ENCODE measurements around the gene MIB2. TPM values are rescaled to one million over a fixed set of nuclear protein-coding genes. Genes with fewer than 3 reads are reported as not detected.

Gene MIB2
- polyA plus RNA-seq, 1 of the 3 experiments (the other 2 are of a cell fraction): 45.4 TPM

- CTCF ChIA-PET: interaction anchor here (1.0 to 1.5 kb wide), 2 partner anchors 10 to 53 kb away, joined by 3 read pairs; no protein-coding TSS in a partner anchor
- TF ChIP-seq EZH2phosphoT487 (IDR thresholded peaks at IDR 0.05; ENCODE audit: borderline replicate concordance, low read depth) (no peak), TAF1 (IDR thresholded peaks at IDR 0.05; ENCODE audit: borderline replicate concordance, low read depth, low read length) (no peak), TEAD4 (IDR thresholded peaks at IDR 0.05; ENCODE audit: borderline replicate concordance, insufficient read depth) (no peak), JUND (IDR thresholded peaks at IDR 0.05) (no peak), FOSL2 (IDR thresholded peaks at IDR 0.05; ENCODE audit: borderline replicate concordance, low read depth) (no peak), RFX5 (IDR thresholded peaks at IDR 0.05; ENCODE audit: low read length) (no peak), MAX (IDR thresholded peaks at IDR 0.05; ENCODE audit: low read depth) (no peak), YY1 (IDR thresholded peaks at IDR 0.05; ENCODE audit: low read depth) (no peak), GATA2 (CRISPR knock-in tag; IDR thresholded peaks at IDR 0.05) (no peak), POLR2AphosphoS5 (IDR thresholded peaks at IDR 0.05; ENCODE audit: low read depth, low read length) (no peak)
- TF ChIP-seq, protein P1, sequence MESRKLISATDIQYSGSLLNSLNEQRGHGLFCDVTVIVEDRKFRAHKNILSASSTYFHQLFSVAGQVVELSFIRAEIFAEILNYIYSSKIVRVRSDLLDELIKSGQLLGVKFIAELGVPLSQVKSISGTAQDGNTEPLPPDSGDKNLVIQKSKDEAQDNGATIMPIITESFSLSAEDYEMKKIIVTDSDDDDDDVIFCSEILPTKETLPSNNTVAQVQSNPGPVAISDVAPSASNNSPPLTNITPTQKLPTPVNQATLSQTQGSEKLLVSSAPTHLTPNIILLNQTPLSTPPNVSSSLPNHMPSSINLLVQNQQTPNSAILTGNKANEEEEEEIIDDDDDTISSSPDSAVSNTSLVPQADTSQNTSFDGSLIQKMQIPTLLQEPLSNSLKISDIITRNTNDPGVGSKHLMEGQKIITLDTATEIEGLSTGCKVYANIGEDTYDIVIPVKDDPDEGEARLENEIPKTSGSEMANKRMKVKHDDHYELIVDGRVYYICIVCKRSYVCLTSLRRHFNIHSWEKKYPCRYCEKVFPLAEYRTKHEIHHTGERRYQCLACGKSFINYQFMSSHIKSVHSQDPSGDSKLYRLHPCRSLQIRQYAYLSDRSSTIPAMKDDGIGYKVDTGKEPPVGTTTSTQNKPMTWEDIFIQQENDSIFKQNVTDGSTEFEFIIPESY (IDR thresholded peaks at IDR 0.05; ENCODE audit: borderline replicate concordance, low read depth): no peak
- TF ChIP-seq, protein P2, sequence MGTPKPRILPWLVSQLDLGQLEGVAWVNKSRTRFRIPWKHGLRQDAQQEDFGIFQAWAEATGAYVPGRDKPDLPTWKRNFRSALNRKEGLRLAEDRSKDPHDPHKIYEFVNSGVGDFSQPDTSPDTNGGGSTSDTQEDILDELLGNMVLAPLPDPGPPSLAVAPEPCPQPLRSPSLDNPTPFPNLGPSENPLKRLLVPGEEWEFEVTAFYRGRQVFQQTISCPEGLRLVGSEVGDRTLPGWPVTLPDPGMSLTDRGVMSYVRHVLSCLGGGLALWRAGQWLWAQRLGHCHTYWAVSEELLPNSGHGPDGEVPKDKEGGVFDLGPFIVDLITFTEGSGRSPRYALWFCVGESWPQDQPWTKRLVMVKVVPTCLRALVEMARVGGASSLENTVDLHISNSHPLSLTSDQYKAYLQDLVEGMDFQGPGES (IDR thresholded peaks at IDR 0.05; ENCODE audit: low read depth, low read length): no peak
- no peaks in the 10 kb centered on the region for H3K27me3 ChIP-seq (ENCODE audit: insufficient read depth)
- H3K27ac ChIP-seq (ENCODE audit: low read depth in 2 of 2, low read length in 1 of 2): no peak overlapping the region
- H3K9me3 ChIP-seq: no peaks in the 10 kb centered on the region
- DNase-seq: no peak
- no peak overlapping the region for H3K4me2 ChIP-seq
- H3K9me2 ChIP-seq: no peaks in the 10 kb centered on the region
- no peaks in the 10 kb centered on the region for H3K36me3 ChIP-seq (replicated peaks in 1 of 2; ENCODE audit: control insufficient read depth in 1 of 2, insufficient read depth in 2 of 2, low read length in 1 of 2)
- 82% methylated on average over 7 of the region's 13 CpGs for WGBS (ENCODE audit: low lambda C conversion rate)
- no peaks in the 10 kb centered on the region for H4K20me1 ChIP-seq (ENCODE audit: insufficient read depth)
- no peaks in the 10 kb centered on the region for H3F3A ChIP-seq (replicated peaks; ENCODE audit: insufficient read depth)
- no peak overlapping the region for H2AFZ ChIP-seq (ENCODE audit: low read depth)
- POLR2A ChIA-PET: no interaction called here
- peaks cover 0 to 15% of the 10 kb centered on the region in 2 experiments; a peak in 1 of 4 replicates for H3K4me1 ChIP-seq (ENCODE audit: control insufficient read depth in 1 of 2, insufficient read depth in 2 of 2, low read depth in 1 of 2, low read length in 1 of 2)
- no peak overlapping the region for H3K4me3 ChIP-seq (ENCODE audit: low read depth in 2 of 2, low read length in 1 of 2)
- no peak overlapping the region for H3K9ac ChIP-seq
- H3K79me2 ChIP-seq (ENCODE audit: insufficient read depth): no peaks in the 10 kb centered on the region
Observed at GRCh38 chr1:1603671-1604373, 11.5 kb upstream of the MIB2 start.

All from SK-N-SH (cell line).